Renal cortical epithelial cell (primary cell): ENCODE data around the gene OPA3. TPM values are rescaled to one million over a fixed set of nuclear protein-coding genes. Genes with fewer than 3 reads are reported as not detected.
A peak's percentile ranks its signal among the peaks of the same experiment; 100 is the strongest.
"Not testable (repeated sequence)": the region's sequence is repeated elsewhere in the genome, so short reads cannot be mapped to it uniquely, and the experiment has no call there.

ENCODE experiments used
- DNase-seq: peaks from one replicate; pipeline ENCODE4 v3.0.0-alpha.2; 2011; ENCODE audit warnings: low read depth
- total RNA-seq: library from RNA; depleted of rRNA; stranded (reverse); fragments of >200 nt; gene quantifications from 2 replicates; pipeline ENCODE4 v1.2.3, GENCODE V29; 2014

Gene OPA3
- 8.7 and 14.5 TPM in 2 replicates for total RNA-seq

GRCh38 chr19:45584332-45585157, at the start of gene OPA3:
Gene OPA3 (minus strand): TSS chr19:45584802. CDS start chr19:45584764, 38 bp downstream.
- peak; percentile 99 for DNase-seq

DNA sequence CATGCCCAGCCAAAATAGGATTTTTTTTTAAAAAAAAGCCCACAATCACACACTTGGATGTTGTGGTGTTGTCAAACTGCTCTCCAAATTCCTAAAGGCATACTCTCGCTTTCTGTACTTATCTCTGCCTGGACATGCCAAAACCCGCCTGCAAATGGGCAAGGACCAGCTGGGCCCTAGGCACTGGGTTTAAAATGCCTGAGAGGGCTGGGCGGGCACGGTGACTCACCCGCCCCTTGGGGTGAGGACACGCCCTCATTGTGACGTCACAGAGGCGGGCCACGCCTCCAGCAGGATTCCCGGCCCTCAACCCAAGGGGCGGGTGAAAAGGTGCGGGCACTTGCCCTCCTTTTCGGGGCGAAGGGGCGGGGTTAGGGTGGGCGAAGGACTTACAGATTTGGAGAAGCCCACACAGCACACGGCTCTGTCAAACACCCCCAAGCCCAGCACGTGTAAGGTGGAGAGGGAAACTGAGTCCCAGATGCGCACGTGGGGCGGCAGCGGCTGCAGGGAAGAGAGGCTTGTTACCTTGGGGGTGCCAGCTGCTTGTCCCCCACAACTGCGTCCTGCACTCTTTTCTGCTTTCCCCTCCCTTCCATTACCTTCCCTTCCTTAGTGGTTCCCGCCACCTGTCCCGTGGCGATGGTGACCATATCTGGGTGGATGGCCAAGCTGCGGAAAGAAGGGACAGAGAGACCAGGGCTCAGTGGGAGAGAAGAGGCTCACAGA, 48.0 kb upstream of the OPA3 start:
- DNase-seq = peak; percentile 70

DNA sequence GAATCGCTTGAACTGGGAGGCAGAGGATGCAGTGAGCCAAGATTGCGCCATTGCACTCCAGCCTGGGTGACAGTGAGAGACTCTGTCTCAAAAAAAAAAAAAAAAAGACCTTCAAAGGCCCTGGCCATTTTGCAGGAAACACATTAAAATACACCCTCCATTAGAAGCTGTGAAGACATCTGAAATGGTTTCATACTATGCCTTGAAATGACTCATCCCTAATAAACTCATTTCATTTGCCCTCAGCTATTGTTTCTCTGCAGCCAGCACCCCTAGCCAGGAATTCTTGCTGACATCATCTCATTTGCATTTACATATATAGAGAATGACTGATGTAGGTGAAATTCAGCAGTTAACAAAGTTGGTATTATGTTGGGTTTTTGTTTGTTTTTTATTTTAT, 45.9 kb upstream of the OPA3 start:
- peak; percentile 96 for DNase-seq

GRCh38 chr19:45629704-45630103, 45.1 kb upstream of the OPA3 start:
- no peak for DNase-seq

DNA sequence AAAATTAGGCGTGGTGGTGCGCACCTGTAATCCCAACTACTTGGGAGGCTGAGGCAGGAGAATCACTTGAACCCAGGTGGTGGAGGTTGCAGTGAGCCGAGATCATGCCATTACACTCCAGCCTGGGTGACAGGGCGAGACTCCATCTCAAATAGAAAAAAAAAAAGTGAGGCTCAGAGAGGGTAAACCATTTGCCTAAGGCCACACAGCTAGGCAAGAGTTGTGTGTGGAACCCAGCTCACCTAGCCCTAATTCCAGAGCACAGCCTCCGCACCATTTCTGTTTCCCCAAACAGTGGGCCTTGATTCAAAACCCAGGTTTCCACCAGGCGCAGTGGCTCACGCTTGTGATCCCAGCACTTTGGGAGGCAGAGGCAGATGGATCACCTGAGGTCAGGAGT, 43.6 kb upstream of the OPA3 start:
- not testable (repeated sequence) for DNase-seq

DNA sequence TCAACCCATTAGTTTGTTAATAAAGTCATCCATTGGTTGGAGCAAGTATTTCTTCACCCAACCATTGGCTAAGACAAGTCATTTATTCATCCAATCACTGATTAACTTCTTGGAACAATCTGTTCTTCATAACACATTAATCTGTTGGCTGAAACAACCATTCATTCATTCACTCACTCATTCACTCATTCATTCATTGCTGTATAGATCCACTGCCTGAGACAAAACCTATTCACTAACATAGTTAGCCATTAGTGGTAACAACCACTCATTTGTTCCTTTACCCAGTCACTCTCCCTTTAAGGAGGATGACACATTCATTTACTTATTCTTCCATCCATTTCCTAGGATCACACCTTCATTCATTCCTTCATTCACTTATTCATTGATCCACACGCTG, 39.4 kb upstream of the OPA3 start:
- peak; percentile 15 for DNase-seq

- no peak for DNase-seq
Measured at GRCh38 chr19:45621976-45622503, 37.4 kb upstream of the OPA3 start.

DNA sequence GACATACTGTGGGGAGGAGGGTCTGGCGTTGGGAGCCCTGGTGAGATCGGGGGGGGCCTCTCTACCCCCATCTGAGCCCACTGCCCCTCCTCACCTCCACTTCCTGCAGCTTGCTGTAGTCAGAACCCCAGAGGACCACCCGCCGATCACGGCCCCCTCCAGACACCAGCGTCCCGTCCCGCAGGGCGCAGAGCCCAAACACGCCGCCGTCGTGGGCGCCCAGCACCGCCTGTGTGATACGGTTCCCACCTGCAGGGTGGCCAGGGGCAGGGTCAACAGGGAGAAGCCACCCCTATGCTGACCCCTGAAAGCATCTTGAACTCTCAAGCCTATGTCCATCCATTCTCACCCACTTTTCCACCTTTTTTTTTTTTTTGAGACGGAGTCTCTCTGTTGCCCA, 36.8 kb upstream of the OPA3 start:
- DNase-seq = no peak

GRCh38 chr19:45616704-45617017, 32.1 kb upstream of the OPA3 start:
- DNase-seq = no peak

DNA sequence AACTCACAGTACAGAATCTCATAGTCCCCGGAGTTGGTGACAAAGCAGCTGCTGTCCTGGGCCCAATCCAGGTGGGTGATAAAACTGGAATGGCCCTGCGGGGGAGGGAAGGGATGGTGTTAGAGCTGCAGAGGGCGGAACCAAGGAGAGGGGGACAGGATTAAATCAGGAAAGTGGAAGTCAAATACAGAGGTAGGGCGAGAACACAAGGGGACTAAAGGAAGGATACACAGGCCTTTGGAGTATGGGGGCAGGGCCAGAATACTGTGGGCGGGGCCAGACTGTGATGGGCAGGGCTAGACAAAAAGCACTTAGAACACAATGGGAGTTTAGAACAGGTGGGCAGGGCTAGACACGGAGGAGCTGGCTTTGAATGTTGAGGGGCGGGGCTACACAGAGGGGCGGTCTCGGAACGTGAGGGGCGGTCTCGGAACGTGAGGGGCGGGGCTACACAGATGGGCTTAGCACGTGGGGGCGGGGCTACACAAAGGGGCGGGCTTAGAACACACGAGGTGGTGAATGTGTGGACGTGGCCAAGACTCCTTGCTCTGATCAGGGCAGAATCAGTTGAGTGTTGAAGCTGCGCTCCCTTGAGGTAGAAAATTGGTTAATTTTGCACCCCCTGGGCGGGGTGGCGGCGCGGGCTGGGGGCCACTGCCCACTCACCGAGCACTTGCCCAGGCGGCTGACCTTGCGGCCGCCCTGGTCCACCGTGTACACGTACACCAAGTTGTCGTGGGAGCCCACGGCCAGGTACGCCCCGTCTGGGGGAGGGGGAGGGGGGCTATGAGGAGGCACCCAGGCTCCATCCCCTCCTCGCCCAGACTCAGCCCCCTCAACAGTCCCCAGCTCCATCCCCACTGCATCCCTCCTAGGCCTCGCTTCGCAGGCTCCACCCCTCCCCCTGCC, 31.4 kb upstream of the OPA3 start:
- peak; percentile 67 for DNase-seq

DNA sequence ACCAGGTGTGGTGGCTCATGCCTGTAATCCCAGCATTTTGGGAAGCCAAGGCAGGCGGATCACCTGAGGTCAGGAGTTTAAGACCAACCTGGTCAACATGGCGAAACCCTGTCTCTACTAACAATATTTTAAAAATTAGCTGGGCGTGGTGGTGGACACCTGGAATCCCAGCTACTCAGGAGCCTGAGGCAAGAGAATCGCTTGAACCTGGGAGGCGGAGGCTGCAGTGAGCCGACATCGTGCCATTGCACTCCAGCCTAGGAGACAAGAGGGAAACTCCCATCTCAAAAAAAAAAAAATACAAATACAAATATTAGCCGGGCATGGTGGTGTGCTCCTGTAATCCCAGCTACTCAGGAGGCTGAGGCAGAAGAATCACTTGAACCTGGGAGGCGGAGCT, 30.5 kb upstream of the OPA3 start:
- not testable (repeated sequence) for DNase-seq

GRCh38 chr19:45613926-45614725, 29.5 kb upstream of the OPA3 start:
- peak; percentile 97 for DNase-seq

DNA sequence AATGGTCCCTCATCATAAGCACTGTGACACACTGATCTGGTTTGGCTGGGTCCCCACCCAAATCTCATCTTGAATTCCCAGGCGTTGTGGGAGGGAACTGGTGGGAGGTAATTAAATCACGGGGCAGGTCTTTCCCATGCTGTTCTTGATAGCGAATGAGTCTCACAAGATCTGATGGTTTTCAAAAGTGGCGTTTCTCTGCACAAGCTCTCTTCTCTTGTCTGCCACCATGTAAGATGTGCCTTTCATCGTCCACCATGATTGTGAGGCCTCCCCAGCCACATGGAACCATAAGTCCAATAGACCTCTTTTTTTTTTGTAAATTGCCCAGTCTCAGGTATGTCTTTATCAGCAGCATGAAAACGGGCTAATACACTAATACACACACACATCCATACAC, 24.3 kb upstream of the OPA3 start:
- DNase-seq = no peak

DNA sequence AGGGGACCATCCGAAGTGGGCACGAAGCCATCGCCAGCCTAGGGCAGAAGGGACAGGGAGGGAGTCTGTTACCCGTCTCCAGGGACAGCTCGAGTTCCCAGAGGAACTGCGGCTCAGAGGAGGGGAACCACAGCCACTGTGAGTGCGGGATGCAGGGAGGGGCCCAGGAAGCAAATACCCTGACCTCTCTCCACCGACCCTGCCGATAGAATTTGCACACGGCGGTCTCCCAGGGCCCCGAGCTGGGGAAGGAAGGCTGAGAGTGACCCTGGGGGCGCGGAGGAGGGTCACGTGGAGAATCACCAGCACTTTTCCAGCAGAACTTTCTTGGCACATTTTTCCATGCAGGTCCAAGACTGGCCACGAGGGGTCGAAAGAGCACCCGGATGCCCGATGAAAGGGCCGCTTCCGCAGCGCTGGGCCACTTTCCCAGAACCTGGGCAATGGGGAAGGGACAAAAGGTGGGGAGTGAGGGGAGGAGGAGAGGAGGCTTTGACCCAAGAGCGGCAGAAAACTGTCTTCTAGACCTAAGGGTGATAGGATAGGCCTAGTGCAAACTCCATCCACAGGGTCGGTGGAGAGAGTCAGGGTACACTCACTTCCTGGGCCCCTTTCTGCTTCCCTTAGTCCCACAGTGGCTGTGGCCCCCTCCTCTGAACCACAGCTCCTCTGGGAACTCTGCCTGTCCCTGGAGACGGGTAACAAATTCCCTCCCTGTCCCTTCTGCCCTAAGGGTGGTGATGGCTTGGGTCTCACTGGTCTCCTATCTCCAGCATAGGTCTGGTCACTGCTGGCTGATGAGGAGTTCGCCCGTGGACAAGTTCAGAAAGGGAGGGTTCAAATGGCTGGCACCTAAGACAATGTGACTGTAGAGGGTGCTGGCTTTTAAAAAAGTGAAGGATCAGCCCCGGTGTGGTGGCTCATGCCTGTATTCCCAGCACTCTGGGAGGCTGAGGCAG, 22.7 kb upstream of the OPA3 start:
- DNase-seq = peak; percentile 50

DNA sequence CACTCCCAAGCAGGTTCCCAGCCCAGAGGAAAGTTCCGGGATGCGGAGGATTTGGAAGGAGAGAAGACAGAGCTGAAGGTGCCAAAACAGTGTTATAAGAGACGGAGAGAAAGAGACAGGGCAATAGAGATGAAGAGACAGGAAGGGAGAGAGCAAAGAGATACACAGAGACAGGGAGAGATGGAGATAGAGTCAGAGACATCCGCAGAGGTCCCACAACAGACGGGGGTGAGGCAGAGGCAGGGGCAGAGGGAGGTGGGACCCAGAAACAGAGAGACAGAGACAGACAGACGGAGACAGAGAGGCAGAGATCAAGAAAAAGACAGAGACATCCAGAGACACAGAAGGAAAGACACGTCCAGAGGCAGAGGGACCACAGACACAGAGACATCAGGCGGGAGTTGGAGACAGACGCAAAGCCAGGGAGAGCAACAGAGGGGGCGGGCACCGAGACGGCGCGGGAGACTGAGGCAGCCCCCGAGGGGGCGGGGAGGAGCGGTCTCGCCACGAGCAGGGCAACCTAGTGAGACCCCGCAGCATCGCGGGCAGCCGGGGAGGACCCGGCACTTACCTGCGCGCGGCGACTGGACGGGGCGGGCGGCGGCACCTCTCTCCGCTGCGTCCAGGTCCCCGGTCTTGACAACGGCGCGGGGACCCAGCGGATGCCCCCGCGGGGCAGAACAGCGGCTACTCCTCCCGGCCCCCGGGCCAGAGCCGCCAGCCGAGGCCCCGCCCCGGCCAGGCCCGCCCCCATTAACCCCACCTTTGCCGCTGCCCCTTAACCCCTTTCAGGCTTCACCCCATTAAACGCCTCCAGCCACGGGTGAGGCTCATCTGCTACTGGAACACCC, 17.1 kb upstream of the OPA3 start, which contains the start of gene GPR4:
TSS of gene GPR4 (minus strand) at position 689 of the 851 bp plus-strand sequence. CDS start 10,346 bp downstream, outside the sequence.
- DNase-seq = no peak

DNA sequence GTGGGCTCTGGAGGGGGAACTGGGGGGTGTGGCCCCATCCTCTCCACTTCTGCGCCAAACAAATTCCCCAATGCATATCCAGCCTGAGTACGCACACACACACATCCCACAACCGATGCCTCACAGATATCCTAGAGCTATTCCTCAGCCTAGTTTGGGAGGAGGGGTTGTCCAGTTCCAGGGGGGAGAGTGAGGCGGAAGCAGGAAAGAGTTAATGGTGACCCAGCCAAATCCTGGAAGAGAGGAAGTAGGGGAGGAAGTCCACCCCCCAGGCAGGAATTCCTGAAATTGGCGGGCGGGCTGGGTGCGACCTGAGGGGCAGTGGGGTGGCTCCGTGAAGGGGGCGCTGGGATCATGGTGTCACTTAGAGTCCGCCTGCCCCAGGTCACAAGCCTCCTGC, 16.5 kb upstream of the OPA3 start:
- DNase-seq = no peak

DNA sequence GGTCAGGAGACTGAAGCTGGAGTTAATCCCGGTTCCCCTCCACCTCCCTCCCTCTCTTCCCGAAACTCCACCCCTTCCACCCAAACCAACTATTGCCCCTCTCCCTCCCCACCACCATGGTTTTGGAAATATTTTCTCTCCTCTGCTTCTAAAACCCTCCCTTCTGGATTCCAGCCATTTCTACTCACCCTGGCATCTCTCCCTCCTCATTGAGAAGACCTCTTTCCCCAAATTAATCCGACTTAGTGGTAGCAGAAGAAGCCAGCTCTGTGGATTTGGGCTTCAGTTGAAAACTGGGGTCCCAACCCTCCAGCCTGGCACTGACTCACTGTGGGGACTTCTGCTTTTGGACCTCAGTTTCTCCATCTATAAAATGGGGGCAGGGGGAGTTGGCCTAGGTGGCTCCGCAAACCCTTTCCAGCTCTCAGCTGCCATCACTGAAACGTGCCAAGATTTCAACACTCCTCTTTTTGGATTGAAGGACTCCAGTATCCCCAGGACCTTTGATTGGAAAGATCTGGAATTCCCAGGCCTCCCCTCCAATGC, 15.8 kb upstream of the OPA3 start:
- no peak for DNase-seq

GRCh38 chr19:45599286-45599685, 14.7 kb upstream of the OPA3 start:
- no peak for DNase-seq
